ENCODE measurements around the gene SLC4A5.

- TF ChIP-seq CTCF (IDR thresholded peaks at IDR 0.05) (no peak), POLR2A (IDR thresholded peaks at IDR 0.05) (no peak)
Measured at GRCh38 chr2:74297391-74297790, 45.8 kb downstream of the SLC4A5 start.

All from heart left ventricle (tissue), 13 donors.